Keratinocyte (primary cell): ENCODE measurements around the gene EIF3I.

Experiments used
- CTCF ChIP-seq, 3 experiments: IDR thresholded peaks in 1 of 3; conservative IDR thresholded peaks in 1 of 3; optimal IDR thresholded peaks in 1 of 3; 2 replicates in 2 of 3; 3 replicates in 1 of 3; pipeline versions ENCODE3 to v1.5.1; 2011; ENCODE audit warnings: low read length in 3 of 3, mild to moderate bottlenecking in 3 of 3, moderate library complexity in 2 of 3, control low read depth in 1 of 3, inconsistent platforms in 1 of 3; ENCODE audit not compliant: insufficient read depth in 2 of 3; ENCODE audit errors: extremely low read depth in 1 of 3
- EZH2 ChIP-seq: IDR thresholded peaks from one replicate; pipeline ENCODE4 v1.6.1; 2012; ENCODE audit warnings: inconsistent platforms, mild to moderate bottlenecking, low read length, moderate library complexity

GRCh38 chr1:32234792-32235191 is 12.6 kb downstream of the EIF3I start:
- no peak for TF ChIP-seq EZH2
- TF ChIP-seq CTCF (optimal IDR thresholded peaks at IDR 0.05 in 1 of 3, IDR thresholded peaks at IDR 0.05 in 1 of 3, conservative IDR thresholded peaks at IDR 0.05 in 1 of 3; ENCODE audit: extremely low read depth in 1 of 3, insufficient read depth in 2 of 3, low read length in 3 of 3) = no peak
